H9 (cell line): ENCODE data around the gene RAB33A. TPM values are rescaled to one million over a fixed set of nuclear protein-coding genes. Genes with fewer than 3 reads are reported as not detected.
"Not testable (repeated sequence)": the region's sequence is repeated elsewhere in the genome, so short reads cannot be mapped to it uniquely, and the experiment has no call there.

ENCODE experiments used
- DNase-seq: peaks from one replicate; pipeline ENCODE4 v3.0.0-alpha.2; 2017
- H2AFZ ChIP-seq: one replicate; pipeline ENCODE4 v1.6.1; 2013; ENCODE audit warnings: mild to moderate bottlenecking, low read length, control low read depth, moderate library complexity
- H2AK5ac ChIP-seq: 2 replicates; pipeline ENCODE4 v1.6.1; 2013; ENCODE audit warnings: low read length, control low read depth, mixed read lengths; ENCODE audit not compliant: insufficient read length
- H2BK120ac ChIP-seq: one replicate; pipeline ENCODE4 v1.6.1; 2013; ENCODE audit warnings: low read depth, mild to moderate bottlenecking, low read length, control low read depth, inconsistent platforms; ENCODE audit not compliant: poor library complexity, severe bottlenecking
- H2BK12ac ChIP-seq: 2 replicates; pipeline ENCODE4 v1.6.1; 2013; ENCODE audit warnings: low read length, control low read depth, mixed read lengths, low read depth; ENCODE audit not compliant: insufficient read length
- H2BK15ac ChIP-seq: 2 replicates; pipeline ENCODE4 v1.6.1; 2013; ENCODE audit warnings: low read depth, low read length, control low read depth
- H2BK20ac ChIP-seq: one replicate; pipeline ENCODE4 v1.6.1; 2013; ENCODE audit warnings: low read depth, mild to moderate bottlenecking, low read length, control low read depth, inconsistent platforms; ENCODE audit not compliant: poor library complexity, severe bottlenecking
- H2BK5ac ChIP-seq: 2 replicates; pipeline ENCODE4 v1.6.1; 2013; ENCODE audit warnings: low read length, control low read depth, mixed read lengths; ENCODE audit not compliant: insufficient read length
- H3K14ac ChIP-seq: 2 replicates; pipeline ENCODE4 v1.6.1; 2013; ENCODE audit warnings: low read length, control low read depth; ENCODE audit not compliant: insufficient read depth
- H3K18ac ChIP-seq: 2 replicates; pipeline ENCODE4 v1.6.1; 2013; ENCODE audit warnings: low read depth, mild to moderate bottlenecking, mixed read lengths, low read length, control low read depth; ENCODE audit not compliant: insufficient read length
- H3K23ac ChIP-seq: 2 replicates; pipeline ENCODE4 v1.6.1; 2013; ENCODE audit warnings: low read length, control low read depth, mixed read lengths, low read depth; ENCODE audit not compliant: insufficient read length
- H3K23me2 ChIP-seq: 2 replicates; pipeline ENCODE4 v1.6.1; 2013; ENCODE audit warnings: low read depth, mild to moderate bottlenecking, mixed read lengths, low read length, control low read depth; ENCODE audit not compliant: insufficient read length, poor library complexity, severe bottlenecking
- H3K27ac ChIP-seq: 2 replicates; pipeline ENCODE4 v1.5.1; 2013; ENCODE audit warnings: low read length, control low read depth, mixed read lengths, low read depth; ENCODE audit not compliant: insufficient read length
- H3K27me3 ChIP-seq: 2 replicates; pipeline ENCODE4 v1.6.1; 2013; ENCODE audit warnings: low read length, control low read depth, inconsistent platforms; ENCODE audit not compliant: insufficient read depth
- H3K4ac ChIP-seq: 2 replicates; pipeline ENCODE4 v1.6.1; 2013; ENCODE audit warnings: low read depth, mild to moderate bottlenecking, control low read depth, inconsistent platforms, low read length, moderate library complexity
- H3K4me1 ChIP-seq: 2 replicates; pipeline ENCODE4 v1.6.1; 2013; ENCODE audit warnings: low read length, control low read depth, inconsistent platforms; ENCODE audit not compliant: insufficient read depth
- H3K4me2 ChIP-seq: 2 replicates; pipeline ENCODE4 v1.6.1; 2013; ENCODE audit warnings: low read length, control low read depth, mixed read lengths; ENCODE audit not compliant: insufficient read length, insufficient read depth
- H3K56ac ChIP-seq: 2 replicates; pipeline ENCODE4 v1.6.1; 2013; ENCODE audit warnings: low read depth, mild to moderate bottlenecking, mixed read lengths, low read length, control low read depth; ENCODE audit not compliant: insufficient read length
- H3K79me1 ChIP-seq: 2 replicates; pipeline ENCODE4 v1.6.1; 2013; ENCODE audit warnings: low read depth, mild to moderate bottlenecking, moderate library complexity, low read length, control low read depth, inconsistent platforms; ENCODE audit not compliant: insufficient read depth, poor library complexity, severe bottlenecking
- H3K79me2 ChIP-seq: 2 replicates; pipeline ENCODE4 v1.6.1; 2013; ENCODE audit warnings: low read length, control low read depth, inconsistent platforms; ENCODE audit not compliant: insufficient read depth
- H3K9ac ChIP-seq: 2 replicates; pipeline ENCODE4 v1.6.1; 2013; ENCODE audit warnings: low read length, control low read depth, mixed read lengths; ENCODE audit not compliant: insufficient read length; ENCODE audit errors: extremely low read depth
- H3K9me3 ChIP-seq: one replicate; pipeline ENCODE4 v1.6.1; 2013; ENCODE audit warnings: low read depth, low read length, inconsistent platforms; ENCODE audit not compliant: control insufficient read depth
- H3T11ph ChIP-seq: one replicate; pipeline ENCODE4 v1.6.1; 2013; ENCODE audit warnings: mild to moderate bottlenecking, low read length, control low read depth, inconsistent platforms
- H4K20me1 ChIP-seq: one replicate; pipeline ENCODE4 v1.6.1; 2013; ENCODE audit not compliant: control insufficient read depth, insufficient read length, insufficient read depth
- H4K5ac ChIP-seq: 2 replicates; pipeline ENCODE4 v1.6.1; 2013; ENCODE audit warnings: low read depth, mild to moderate bottlenecking, mixed read lengths, low read length, control low read depth; ENCODE audit not compliant: insufficient read length
- H4K8ac ChIP-seq: replicated peaks from 2 replicates; pipeline ENCODE4 v1.6.1; 2013; ENCODE audit warnings: low read length, control low read depth, mixed read lengths, low read depth; ENCODE audit not compliant: insufficient read length
- H4K91ac ChIP-seq: 2 replicates; pipeline ENCODE4 v1.6.1; 2013; ENCODE audit warnings: low read depth, mild to moderate bottlenecking, moderate library complexity, mixed read lengths, low read length, control low read depth; ENCODE audit not compliant: insufficient read length
- H3K27ac Mint-ChIP-seq, 3 experiments: 2 replicates in 2 of 3; 3 replicates in 1 of 3; pipeline ENCODE4 v1.8.0; 2020 to 2021; ENCODE audit warnings: mixed read lengths in 3 of 3, mild to moderate bottlenecking in 1 of 3, moderate library complexity in 1 of 3
- H3K27me3 Mint-ChIP-seq: 2 replicates; pipeline ENCODE4 v1.8.0; 2021; ENCODE audit warnings: low read depth, mild to moderate bottlenecking, moderate library complexity, mixed read lengths
- H3K36me3 Mint-ChIP-seq, 3 experiments: 2 replicates in 2 of 3; 3 replicates in 1 of 3; pipeline ENCODE4 v1.8.0; 2020 to 2021; ENCODE audit warnings: low read depth in 3 of 3, mixed read lengths in 3 of 3; ENCODE audit not compliant: insufficient read depth in 1 of 3
- H3K4me1 Mint-ChIP-seq, 2 experiments: 2 replicates each; pipeline ENCODE4 v1.8.0; 2020; ENCODE audit warnings: mixed read lengths in 2 of 2
- H3K4me3 Mint-ChIP-seq, 2 experiments: 2 replicates in 1 of 2; 3 replicates in 1 of 2; pipeline ENCODE4 v1.8.0; 2020 to 2021; ENCODE audit warnings: mild to moderate bottlenecking in 2 of 2, mixed read lengths in 2 of 2, moderate library complexity in 1 of 2
- H3K9me3 Mint-ChIP-seq, 2 experiments: 2 replicates in 1 of 2; 3 replicates in 1 of 2; pipeline ENCODE4 v1.8.0; 2020; ENCODE audit warnings: mild to moderate bottlenecking in 2 of 2, mixed read lengths in 2 of 2, moderate library complexity in 1 of 2
- CTCF ChIP-seq: fragments of 200-600 bp; sonication (generic); conservative IDR thresholded peaks from 3 replicates; pipeline ENCODE4 v1.8.0; 2021; ENCODE audit warnings: antibody characterized with exemption, mild to moderate bottlenecking
- WGBS: extraction: QIAGEN DNeasy Blood & Tissue Kit; methylation state at CpG from one replicate; pipeline ENCODE4 v1.1.7; 2013; ENCODE audit warnings: missing lambda C conversion rate, low lambda C conversion rate, mixed read lengths; ENCODE audit not compliant: insufficient read length; ENCODE audit errors: extremely low coverage; 5-methylcytosine and 5-hydroxymethylcytosine counted together
- total RNA-seq: library from RNA; stranded (reverse); gene quantifications from 2 replicates; pipeline ENCODE4 v1.2.1, GENCODE V29; 2021

Gene RAB33A
- total RNA-seq, 1 experiment from 2014 or later, result 0.59 TPM

DNA sequence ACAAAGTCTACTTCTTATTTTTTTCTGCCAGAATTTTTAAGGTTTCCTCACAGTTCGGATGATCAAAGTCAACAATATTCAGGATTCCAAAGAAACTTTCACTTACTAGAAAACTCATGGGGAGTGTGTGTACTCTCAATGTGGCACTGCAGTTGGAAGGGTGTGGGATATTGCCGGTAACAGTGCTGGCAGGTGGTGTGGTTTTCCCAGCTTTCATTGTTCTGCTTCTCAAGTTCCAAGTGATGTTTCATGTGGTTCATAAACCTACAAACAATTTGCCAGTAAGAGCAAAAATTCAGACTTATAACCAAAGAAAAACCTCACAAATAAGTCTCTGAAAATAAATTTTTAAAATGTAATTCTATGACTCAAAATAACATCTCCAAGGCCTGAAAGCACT lies 57.1 kb downstream of the RAB33A start:
- Histone ChIP-seq H2BK5ac (no peak overlapping the region), H3K23me2 (no peaks in the 10 kb centered on the region), H4K91ac (no peak overlapping the region), H3K4me2 (no peak overlapping the region), H3K4ac (no peak overlapping the region), H3K79me2 (no peaks in the 10 kb centered on the region), H3K18ac (no peak overlapping the region), H3K14ac (no peak overlapping the region), H2AFZ (no peak overlapping the region), H4K5ac (no peak overlapping the region), H2BK15ac (no peak overlapping the region), H3K9ac (no peak overlapping the region), H3K79me1 (no peaks in the 10 kb centered on the region), H4K20me1 (no peaks in the 10 kb centered on the region), H3K4me1 (no peaks in the 10 kb centered on the region), H4K8ac (no peak overlapping the region), H2BK12ac (no peak overlapping the region), H3T11ph (no peak overlapping the region), H3K9me3 (peaks cover 6% of the 10 kb centered on the region), H2BK20ac (no peak overlapping the region), H3K27ac (no peak overlapping the region), H3K27me3 (no peaks in the 10 kb centered on the region), H2AK5ac (no peak overlapping the region), H3K23ac (no peak overlapping the region), H2BK120ac (no peak overlapping the region), H3K56ac (no peak overlapping the region)
- Mint-ChIP-seq H3K27me3 (no peaks in the 10 kb centered on the region), H3K4me3 (no peak overlapping the region), H3K9me3 (peaks cover 0 to 19% of the 10 kb centered on the region in 2 experiments; a peak in 2 of 5 replicates), H3K4me1 (no peaks in the 10 kb centered on the region), H3K27ac (no peak overlapping the region), H3K36me3 (peaks cover 26 to 66% (median 57%) of the 10 kb centered on the region in 3 experiments; a peak in 6 of 7 replicates)
- no peak for DNase-seq
- no CpG with 5 or more reads among the region's 2 CpGs for WGBS
- no peak for TF ChIP-seq CTCF

- not testable (repeated sequence) for H3K27me3 Mint-ChIP-seq, H4K91ac ChIP-seq, H4K5ac ChIP-seq, H3K79me1 ChIP-seq, DNase-seq, H2BK12ac ChIP-seq, H3K9me3 ChIP-seq, H4K20me1 ChIP-seq, H4K8ac ChIP-seq, H2BK20ac ChIP-seq, H3K23ac ChIP-seq, H2BK120ac ChIP-seq, H2BK15ac ChIP-seq, H3K4ac ChIP-seq, H3K27ac Mint-ChIP-seq, H3K4me1 Mint-ChIP-seq, H3K18ac ChIP-seq, H3K14ac ChIP-seq, H3K9ac ChIP-seq, H2BK5ac ChIP-seq, H3K4me1 ChIP-seq, H3K27me3 ChIP-seq, H3K27ac ChIP-seq, H3K4me2 ChIP-seq, H2AFZ ChIP-seq, H3T11ph ChIP-seq, H3K4me3 Mint-ChIP-seq, H2AK5ac ChIP-seq, H3K23me2 ChIP-seq, H3K56ac ChIP-seq, H3K79me2 ChIP-seq
- Mint-ChIP-seq H3K36me3 (peaks cover 32 to 60% (median 56%) of the 10 kb centered on the region in 3 experiments; a peak in 6 of 7 replicates), H3K9me3 (peaks cover 0 to 19% of the 10 kb centered on the region in 2 experiments; a peak in 2 of 5 replicates)
- WGBS, result no CpG with 5 or more reads among the region's 4 CpGs
Measured at GRCh38 chrX:130231184-130231583, 59.4 kb downstream of the RAB33A start.
